ENCODE data around the gene PRSS2. TPM values are rescaled to one million over a fixed set of nuclear protein-coding genes. Genes with fewer than 3 reads are reported as not detected.

The PRSS2 gene
- total RNA-seq, 2 donors from 2014 or later, result 4.8 to 9.9 TPM

DNA sequence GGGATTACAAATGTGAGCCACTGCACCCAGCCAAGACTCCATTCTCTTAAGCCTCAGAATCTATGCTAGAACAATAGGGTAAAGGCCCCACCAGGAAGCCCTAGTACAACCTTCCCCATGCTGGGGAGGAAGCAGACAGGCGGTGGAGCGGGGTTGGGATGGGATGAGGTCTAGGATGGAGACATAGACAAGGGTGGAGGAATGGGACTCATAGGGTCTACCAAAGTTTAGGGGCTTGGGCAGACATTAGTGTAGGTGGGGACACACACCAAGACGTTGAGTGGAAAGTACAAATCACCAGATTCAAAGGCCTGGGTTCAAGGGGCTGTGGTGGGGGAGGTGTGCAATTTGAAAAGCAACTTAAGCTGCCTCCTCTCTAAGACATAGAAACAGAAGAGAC, 19.3 kb downstream of the PRSS2 start:
- Histone ChIP-seq H3K4me1 (ENCODE audit: control insufficient read depth, insufficient read depth, low read length) (no peaks in the 10 kb centered on the region), H3K27ac (ENCODE audit: low read depth, low read length) (no peak overlapping the region), H3K27me3 (ENCODE audit: control insufficient read depth, insufficient read depth, low read length, poor library complexity, severe bottlenecking) (peaks cover 24% of the 10 kb centered on the region), H3K9ac (ENCODE audit: extremely low read depth, low read length, poor library complexity, severe bottlenecking) (no peak overlapping the region), H3K36me3 (ENCODE audit: control insufficient read depth, insufficient read depth, low read length) (no peaks in the 10 kb centered on the region), H3K9me3 (ENCODE audit: control insufficient read depth, low read length) (no peaks in the 10 kb centered on the region), H3K4me3 (ENCODE audit: low read length) (no peak overlapping the region)
- Mint-ChIP-seq H3K27ac (no peak overlapping the region), H3K4me1 (no peaks in the 10 kb centered on the region), H3K4me3 (no peak overlapping the region), H3K9me3 (no peaks in the 10 kb centered on the region), H3K27me3 (ENCODE audit: insufficient read depth) (peaks cover 61% of the 10 kb centered on the region), H3K36me3 (ENCODE audit: low read depth) (no peaks in the 10 kb centered on the region)
- WGBS, 2 experiments (ENCODE audit: insufficient coverage in 1 of 2, insufficient read length in 1 of 2), result 87 to 93% methylated on average over 3 of the region's 3 CpGs
- TF ChIP-seq CTCF (conservative IDR thresholded peaks at IDR 0.05), result no peak
- no peak for DNase-seq

DNA sequence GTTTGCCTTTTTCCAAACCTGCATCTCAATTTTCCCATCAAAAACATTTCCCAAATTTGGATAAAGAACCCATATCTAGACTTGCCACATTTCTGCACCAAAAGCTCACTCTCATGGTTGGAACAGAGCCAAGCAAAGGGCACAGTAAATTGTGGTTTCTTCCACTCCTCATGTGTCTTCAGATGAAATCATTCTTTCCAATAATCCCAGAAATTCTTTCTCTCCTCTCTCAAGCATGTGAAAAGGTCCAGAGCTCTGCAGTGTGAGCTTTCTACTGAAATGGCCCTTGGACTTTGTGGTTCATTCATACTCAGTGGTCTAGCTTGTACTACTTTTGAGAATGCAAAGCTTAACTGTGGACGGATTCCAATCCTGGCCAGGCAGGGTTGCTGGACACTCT, 19.8 kb downstream of the PRSS2 start:
- Histone ChIP-seq H3K9me3 (ENCODE audit: control insufficient read depth, low read length) (no peaks in the 10 kb centered on the region), H3K27me3 (ENCODE audit: control insufficient read depth, insufficient read depth, low read length, poor library complexity, severe bottlenecking) (peaks cover 29% of the 10 kb centered on the region), H3K36me3 (ENCODE audit: control insufficient read depth, insufficient read depth, low read length) (no peaks in the 10 kb centered on the region), H3K4me3 (ENCODE audit: low read length) (no peak overlapping the region), H3K9ac (ENCODE audit: extremely low read depth, low read length, poor library complexity, severe bottlenecking) (no peak overlapping the region), H3K27ac (ENCODE audit: low read depth, low read length) (no peak overlapping the region), H3K4me1 (ENCODE audit: control insufficient read depth, insufficient read depth, low read length) (no peaks in the 10 kb centered on the region)
- no peaks in the 10 kb centered on the region for H3K36me3 Mint-ChIP-seq (ENCODE audit: low read depth)
- H3K4me3 Mint-ChIP-seq, result no peak overlapping the region
- H3K4me1 Mint-ChIP-seq, result no peaks in the 10 kb centered on the region
- TF ChIP-seq CTCF (conservative IDR thresholded peaks at IDR 0.05), result no peak
- WGBS, 2 experiments (ENCODE audit: insufficient coverage in 1 of 2, insufficient read length in 1 of 2), result 88 to 100% methylated on average over 1 of the region's 1 CpG
- no peaks in the 10 kb centered on the region for H3K9me3 Mint-ChIP-seq
- no peak for DNase-seq
- peaks cover 66% of the 10 kb centered on the region for H3K27me3 Mint-ChIP-seq (ENCODE audit: insufficient read depth)
- no peak overlapping the region for H3K27ac Mint-ChIP-seq

GRCh38 chr7:142791502-142791901, 20.7 kb downstream of the PRSS2 start:
- Histone ChIP-seq H3K4me3 (ENCODE audit: low read length) (no peak overlapping the region), H3K27me3 (ENCODE audit: control insufficient read depth, insufficient read depth, low read length, poor library complexity, severe bottlenecking) (peaks cover 39% of the 10 kb centered on the region), H3K27ac (ENCODE audit: low read depth, low read length) (no peak overlapping the region), H3K4me1 (ENCODE audit: control insufficient read depth, insufficient read depth, low read length) (no peaks in the 10 kb centered on the region), H3K36me3 (ENCODE audit: control insufficient read depth, insufficient read depth, low read length) (no peaks in the 10 kb centered on the region), H3K9ac (ENCODE audit: extremely low read depth, low read length, poor library complexity, severe bottlenecking) (no peak overlapping the region), H3K9me3 (ENCODE audit: control insufficient read depth, low read length) (no peaks in the 10 kb centered on the region)
- no peak for TF ChIP-seq CTCF (conservative IDR thresholded peaks at IDR 0.05)
- no peaks in the 10 kb centered on the region for H3K9me3 Mint-ChIP-seq
- no peak overlapping the region for H3K27ac Mint-ChIP-seq
- DNase-seq, result no peak
- H3K4me1 Mint-ChIP-seq, result peaks cover 6% of the 10 kb centered on the region
- 91% methylated on average over 6 of the region's 7 CpGs; no CpG with 5 or more reads in 1 of the 2 experiments for WGBS, 2 experiments (ENCODE audit: insufficient coverage in 1 of 2, insufficient read length in 1 of 2)
- peaks cover 75% of the 10 kb centered on the region for H3K27me3 Mint-ChIP-seq (ENCODE audit: insufficient read depth)
- no peaks in the 10 kb centered on the region for H3K36me3 Mint-ChIP-seq (ENCODE audit: low read depth)
- no peak overlapping the region for H3K4me3 Mint-ChIP-seq
